SK-N-SH (cell line): ENCODE results near the gene MARK4. TPM values are rescaled to one million over a fixed set of nuclear protein-coding genes. Genes with fewer than 3 reads are reported as not detected.

Experiments used
- CTCF ChIA-PET: fragments of 300-600, 350-600 bp; formaldehyde crosslinking; extraction: SDS; loops from one replicate; lab custom pipeline; 2021; lab: Yijun Ruan, JAX
- POLR2A ChIA-PET: fragments of 350-600 bp; sonication (Branson Sonifier 250); formaldehyde crosslinking; extraction: SDS; loops from one replicate; lab custom pipeline; 2020; ENCODE audit warnings: antibody characterized with exemption, inconsistent platforms; lab: Yijun Ruan, JAX
- DNase-seq: peaks from one replicate; pipeline ENCODE4 v3.0.0; 2012
- H2AFZ ChIP-seq: fragments of 200-600 bp; sonication (generic); 2 replicates; pipeline ENCODE4 v1.8.1; 2016; ENCODE audit warnings: antibody characterized with exemption, mild to moderate bottlenecking, low read depth
- H3F3A ChIP-seq: fragments of 200-600 bp; sonication (generic); replicated peaks from 2 replicates; pipeline ENCODE3; 2016; ENCODE audit warnings: antibody characterized with exemption, mild to moderate bottlenecking; ENCODE audit not compliant: insufficient read depth
- H3K27ac ChIP-seq, 2 experiments: fragments of 200-500 bp in 1 of 2; fragments of 200-600 bp in 1 of 2; sonication (Bioruptor generic) in 1 of 2; sonication (generic), shearing (Covaris generic) in 1 of 2; 2 replicates each; pipeline versions ENCODE4 v1.5.1 to v1.6.1; 2014 to 2016; ENCODE audit warnings: low read depth in 2 of 2, inconsistent platforms in 1 of 2, low read length in 1 of 2, mild to moderate bottlenecking in 1 of 2, mixed read lengths in 1 of 2
- H3K27me3 ChIP-seq: fragments of 200-600 bp; sonication (generic), shearing (Covaris generic); 2 replicates; pipeline ENCODE4 v1.6.1; 2016; ENCODE audit warnings: mixed run types; ENCODE audit not compliant: insufficient read depth
- H3K36me3 ChIP-seq, 2 experiments: fragments of 200-500 bp in 1 of 2; fragments of 200-600 bp in 1 of 2; sonication (Bioruptor generic) in 1 of 2; sonication (generic) in 1 of 2; replicated peaks in 1 of 2; 2 replicates each; pipeline versions ENCODE3 to v1.5.1; 2014 to 2016; ENCODE audit warnings: low read length in 1 of 2, mild to moderate bottlenecking in 1 of 2; ENCODE audit not compliant: insufficient read depth in 2 of 2, control insufficient read depth in 1 of 2
- H3K4me1 ChIP-seq, 2 experiments: fragments of 200-500 bp in 1 of 2; fragments of 200-600 bp in 1 of 2; sonication (Bioruptor generic) in 1 of 2; sonication (generic), shearing (Covaris generic) in 1 of 2; 2 replicates each; pipeline versions ENCODE4 v1.5.1 to v1.6.1; 2014 to 2016; ENCODE audit warnings: low read depth in 1 of 2, low read length in 1 of 2, mixed run types in 1 of 2; ENCODE audit not compliant: insufficient read depth in 2 of 2, control insufficient read depth in 1 of 2
- H3K4me2 ChIP-seq: fragments of 200-600 bp; sonication (generic), shearing (Covaris generic); 2 replicates; pipeline ENCODE4 v1.6.1; 2017; ENCODE audit warnings: mixed run types
- H3K4me3 ChIP-seq, 2 experiments: fragments of 200-500 bp in 1 of 2; fragments of 200-600 bp in 1 of 2; sonication (Bioruptor generic) in 1 of 2; sonication (generic), shearing (Covaris generic) in 1 of 2; 2 replicates each; pipeline versions ENCODE4 v1.5.1 to v1.8.1; 2014 to 2016; ENCODE audit warnings: low read depth in 2 of 2, inconsistent platforms in 1 of 2, low read length in 1 of 2, mild to moderate bottlenecking in 1 of 2, mixed read lengths in 1 of 2, moderate library complexity in 1 of 2
- H3K79me2 ChIP-seq: fragments of 200-600 bp; sonication (generic); 2 replicates; pipeline ENCODE4 v1.8.1; 2017; ENCODE audit warnings: mild to moderate bottlenecking; ENCODE audit not compliant: insufficient read depth
- H3K9ac ChIP-seq: fragments of 200-600 bp; sonication (generic); 2 replicates; pipeline ENCODE4 v1.6.1; 2017; ENCODE audit warnings: mixed run types
- H3K9me2 ChIP-seq: fragments of 200-600 bp; sonication (generic); 2 replicates; pipeline ENCODE4 v1.6.1; 2017; ENCODE audit warnings: mixed run types
- H3K9me3 ChIP-seq: fragments of 200-600 bp; sonication (generic); 2 replicates; pipeline ENCODE4 v1.6.1; 2017; ENCODE audit warnings: mixed run types, mild to moderate bottlenecking, moderate library complexity
- H4K20me1 ChIP-seq: fragments of 200-600 bp; sonication (generic); 2 replicates; pipeline ENCODE4 v1.6.1; 2017; ENCODE audit warnings: mild to moderate bottlenecking, mixed run types; ENCODE audit not compliant: insufficient read depth
- EP300 ChIP-seq, 2 experiments: IDR thresholded peaks; 2 replicates each; pipeline versions ENCODE4 v1.4.0 to v1.6.1; 2012; ENCODE audit warnings: borderline replicate concordance in 1 of 2, low read depth in 1 of 2, low read length in 1 of 2
- FOSL2 ChIP-seq: IDR thresholded peaks from 2 replicates; pipeline ENCODE4 v1.4.0; 2012; ENCODE audit warnings: low read depth, mild to moderate bottlenecking, moderate library complexity, borderline replicate concordance
- FOXJ3 ChIP-seq: sonication (generic); formaldehyde crosslinking; IDR thresholded peaks from 2 replicates; pipeline ENCODE4 v1.5.1; 2020; ENCODE audit warnings: mild to moderate bottlenecking, missing genetic modification reagents
- FOXM1 ChIP-seq: IDR thresholded peaks from 2 replicates; pipeline ENCODE4 v1.4.0; 2012; ENCODE audit warnings: low read depth, mild to moderate bottlenecking
- GATA2 ChIP-seq: sonication (generic); formaldehyde crosslinking; IDR thresholded peaks from 2 replicates; pipeline ENCODE4 v1.5.0; 2020; ENCODE audit warnings: mild to moderate bottlenecking, missing genetic modification reagents
- JUND ChIP-seq: IDR thresholded peaks from 2 replicates; pipeline ENCODE4 v1.4.0; 2012
- MXI1 ChIP-seq: IDR thresholded peaks from 2 replicates; pipeline ENCODE4 v1.6.1; 2012; ENCODE audit warnings: mild to moderate bottlenecking, low read depth, low read length, improper control_type of control experiment
- NFIC ChIP-seq: IDR thresholded peaks from 2 replicates; pipeline ENCODE4 v1.4.0; 2012; ENCODE audit warnings: borderline replicate concordance
- RAD21 ChIP-seq: IDR thresholded peaks from 2 replicates; pipeline ENCODE4 v1.6.1; 2012; ENCODE audit warnings: mild to moderate bottlenecking, low read length
- RCOR1 ChIP-seq: fragments of 150-350 bp; IDR thresholded peaks from 2 replicates; pipeline ENCODE4 v1.6.1; 2017; ENCODE audit warnings: antibody characterized with exemption, low read length
- RFX5 ChIP-seq: IDR thresholded peaks from 2 replicates; pipeline ENCODE4 v1.6.1; 2012; ENCODE audit warnings: mild to moderate bottlenecking, improper control_type of control experiment, low read length
- SMC3 ChIP-seq: IDR thresholded peaks from 2 replicates; pipeline ENCODE4 v1.6.1; 2012; ENCODE audit warnings: low read depth, low read length, improper control_type of control experiment
- TCF12 ChIP-seq: IDR thresholded peaks from 2 replicates; pipeline ENCODE4 v1.4.0; 2012
- USF2 ChIP-seq: fragments of 150-350 bp; IDR thresholded peaks from 2 replicates; pipeline ENCODE4 v1.6.1; 2017; ENCODE audit warnings: antibody characterized with exemption, low read length, low read depth, borderline replicate concordance
- WGBS: methylation state at CpG from one replicate; pipeline ENCODE4 v1.1.6; 2017; ENCODE audit warnings: low lambda C conversion rate; 5-methylcytosine and 5-hydroxymethylcytosine counted together
- polyA plus RNA-seq, 3 experiments: library from polyadenylated mRNA; depleted of rRNA; stranded (reverse); fragments of >200 nt; gene quantifications; 2 replicates each; pipeline ENCODE4 v1.2.3, GENCODE V29; 2012
- TF ChIP-seq, protein P1 (sequence below): IDR thresholded peaks from 2 replicates; pipeline ENCODE4 v1.4.0; 2012; ENCODE audit warnings: low read depth, borderline replicate concordance
- TF ChIP-seq, protein P2 (sequence below): IDR thresholded peaks from 2 replicates; pipeline ENCODE4 v1.4.0; 2012; ENCODE audit warnings: low read depth, borderline replicate concordance

The MARK4 gene
- polyA plus RNA-seq, 1 of the 3 experiments (the other 2 are of a cell fraction) = 16.3 TPM

DNA sequence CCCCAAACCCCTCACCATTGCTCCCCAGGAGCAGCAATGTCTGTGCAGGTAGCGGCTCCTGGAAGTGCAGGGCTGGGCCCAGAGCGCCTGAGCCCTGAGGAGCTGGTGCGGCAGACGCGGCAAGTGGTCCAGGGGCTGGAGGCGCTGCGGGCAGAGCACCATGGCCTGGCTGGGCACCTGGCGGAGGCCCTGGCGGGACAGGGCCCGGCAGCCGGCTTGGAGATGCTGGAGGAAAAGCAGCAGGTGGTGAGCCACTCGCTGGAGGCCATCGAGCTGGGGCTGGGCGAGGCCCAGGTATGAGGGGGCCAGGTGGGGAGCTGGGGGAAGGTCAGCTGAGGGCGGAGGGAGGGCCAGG, 94.4 kb downstream of the MARK4 start:
- Histone ChIP-seq H3F3A (peaks cover 13% of the 10 kb centered on the region), H4K20me1 (no peaks in the 10 kb centered on the region), H3K9me2 (no peaks in the 10 kb centered on the region), H3K27me3 (no peaks in the 10 kb centered on the region; the same call in 1 of the 2 replicates), H3K4me1 (no peaks in the 10 kb centered on the region; a peak in 1 of 4 replicates), H3K79me2 (no peaks in the 10 kb centered on the region), H3K4me3 (no peak overlapping the region), H3K9ac (no peak overlapping the region), H3K27ac (no peak overlapping the region), H3K4me2 (no peak overlapping the region), H3K9me3 (no peaks in the 10 kb centered on the region), H3K36me3 (peaks cover 0 to 3% of the 10 kb centered on the region in 2 experiments), H2AFZ (no peak overlapping the region)
- POLR2A ChIA-PET = no interaction called here
- 89% methylated on average over 13 of the region's 15 CpGs for WGBS
- DNase-seq = no peak
- TF ChIP-seq TCF12 (no peak), RFX5 (no peak), FOSL2 (no peak), JUND (no peak), EP300 (IDR thresholded peaks at IDR 0.05; ENCODE audit: borderline replicate concordance in 1 of 2, low read depth in 1 of 2, low read length in 1 of 2) (no peak), USF2 (no peak), RCOR1 (no peak), MXI1 (no peak), RAD21 (no peak), FOXJ3 (no peak), SMC3 (no peak), FOXM1 (no peak), GATA2 (CRISPR knock-in tag) (no peak), NFIC (no peak)
- TF ChIP-seq, protein P1, sequence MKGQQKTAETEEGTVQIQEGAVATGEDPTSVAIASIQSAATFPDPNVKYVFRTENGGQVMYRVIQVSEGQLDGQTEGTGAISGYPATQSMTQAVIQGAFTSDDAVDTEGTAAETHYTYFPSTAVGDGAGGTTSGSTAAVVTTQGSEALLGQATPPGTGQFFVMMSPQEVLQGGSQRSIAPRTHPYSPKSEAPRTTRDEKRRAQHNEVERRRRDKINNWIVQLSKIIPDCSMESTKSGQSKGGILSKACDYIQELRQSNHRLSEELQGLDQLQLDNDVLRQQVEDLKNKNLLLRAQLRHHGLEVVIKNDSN = no peak
- TF ChIP-seq, protein P2, sequence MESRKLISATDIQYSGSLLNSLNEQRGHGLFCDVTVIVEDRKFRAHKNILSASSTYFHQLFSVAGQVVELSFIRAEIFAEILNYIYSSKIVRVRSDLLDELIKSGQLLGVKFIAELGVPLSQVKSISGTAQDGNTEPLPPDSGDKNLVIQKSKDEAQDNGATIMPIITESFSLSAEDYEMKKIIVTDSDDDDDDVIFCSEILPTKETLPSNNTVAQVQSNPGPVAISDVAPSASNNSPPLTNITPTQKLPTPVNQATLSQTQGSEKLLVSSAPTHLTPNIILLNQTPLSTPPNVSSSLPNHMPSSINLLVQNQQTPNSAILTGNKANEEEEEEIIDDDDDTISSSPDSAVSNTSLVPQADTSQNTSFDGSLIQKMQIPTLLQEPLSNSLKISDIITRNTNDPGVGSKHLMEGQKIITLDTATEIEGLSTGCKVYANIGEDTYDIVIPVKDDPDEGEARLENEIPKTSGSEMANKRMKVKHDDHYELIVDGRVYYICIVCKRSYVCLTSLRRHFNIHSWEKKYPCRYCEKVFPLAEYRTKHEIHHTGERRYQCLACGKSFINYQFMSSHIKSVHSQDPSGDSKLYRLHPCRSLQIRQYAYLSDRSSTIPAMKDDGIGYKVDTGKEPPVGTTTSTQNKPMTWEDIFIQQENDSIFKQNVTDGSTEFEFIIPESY = no peak
- CTCF ChIA-PET = interaction anchor here (0.7 to 1.4 kb wide), 2 partner anchors 52 to 286 kb away, joined by 3 to 5 read pairs; no protein-coding TSS in a partner anchor

DNA sequence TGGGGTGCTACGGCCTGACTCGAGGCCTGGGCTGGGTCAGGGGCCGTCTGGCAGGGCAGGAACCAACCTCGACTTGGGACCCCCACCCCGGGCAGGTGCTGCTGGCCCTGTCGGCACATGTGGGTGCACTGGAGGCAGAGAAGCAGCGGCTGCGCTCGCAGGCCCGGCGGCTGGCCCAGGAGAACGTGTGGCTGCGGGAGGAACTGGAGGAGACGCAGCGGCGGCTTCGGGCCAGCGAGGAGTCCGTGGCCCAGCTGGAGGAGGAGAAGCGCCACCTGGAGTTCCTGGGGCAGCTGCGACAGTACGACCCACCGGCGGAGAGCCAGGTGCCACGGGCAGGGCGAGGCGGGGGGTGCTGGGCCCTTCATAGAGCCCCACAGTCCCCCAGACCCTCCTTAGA, 95.4 kb downstream of the MARK4 start:
- no peak for DNase-seq
- no peak overlapping the region for H3K9ac ChIP-seq
- no peak overlapping the region for H3K4me2 ChIP-seq
- no peaks in the 10 kb centered on the region for H3K27me3 ChIP-seq
- no peaks in the 10 kb centered on the region for H3K79me2 ChIP-seq
- 70% methylated on average over 8 of the region's 27 CpGs for WGBS
- H2AFZ ChIP-seq = no peak overlapping the region
- H3K36me3 ChIP-seq = peaks cover 0 to 9% of the 10 kb centered on the region in 2 experiments
- TF ChIP-seq SMC3 = no peak
- TF ChIP-seq, protein P2 = no peak
- no peak for TF ChIP-seq FOXM1
- H3K4me1 ChIP-seq = no peaks in the 10 kb centered on the region; a peak in 1 of 4 replicates
- H3K9me2 ChIP-seq = no peaks in the 10 kb centered on the region
- peaks cover 13% of the 10 kb centered on the region for H3F3A ChIP-seq
- no peak overlapping the region for H3K27ac ChIP-seq
- no peak overlapping the region for H3K4me3 ChIP-seq
- ChIA-PET POLR2A (no interaction called here), CTCF (interaction anchor here (2.6 kb wide), 1 partner anchor 8 kb away, joined by 11 read pairs; no protein-coding TSS in a partner anchor)
- H3K9me3 ChIP-seq = no peaks in the 10 kb centered on the region
- no peaks in the 10 kb centered on the region for H4K20me1 ChIP-seq
